Fibroblast of the conjunctiva (primary cell): ENCODE data around the gene COPS2.

Source experiments
- DNase-seq: peaks from one replicate; pipeline ENCODE4 v3.0.0-alpha.2; 2010; ENCODE audit warnings: low read depth

The COPS2 gene

GRCh38 chr15:49155834-49156627 lies 632 bp upstream of the COPS2 start:
- DNase-seq, result no peak

GRCh38 chr15:49154799-49155109 lies 645 bp downstream of the COPS2 start:
- no peak for DNase-seq

- no peak for DNase-seq
Measured at GRCh38 chr15:49154359-49154758, 1.0 kb downstream of the COPS2 start.

- no peak for DNase-seq
Measured at GRCh38 chr15:49152552-49153312, 2.7 kb downstream of the COPS2 start.

- no peak for DNase-seq
Measured at GRCh38 chr15:49151831-49152230, 3.6 kb downstream of the COPS2 start.

- no peak for DNase-seq
Measured at GRCh38 chr15:49148727-49149126, 6.7 kb downstream of the COPS2 start.

- DNase-seq, result no peak
Measured at GRCh38 chr15:49148298-49148697, 7.1 kb downstream of the COPS2 start.

- peak; percentile 51 for DNase-seq
Measured at GRCh38 chr15:49145651-49146609, 9.5 kb downstream of the COPS2 start.

GRCh38 chr15:49137861-49138260 lies 17.5 kb downstream of the COPS2 start:
- DNase-seq, result no peak

GRCh38 chr15:49135911-49136310 lies 19.5 kb downstream of the COPS2 start:
- no peak for DNase-seq

GRCh38 chr15:49135342-49135857 lies 20.0 kb downstream of the COPS2 start:
- no peak for DNase-seq

GRCh38 chr15:49134683-49135341 lies 20.6 kb downstream of the COPS2 start:
- DNase-seq, result no peak

GRCh38 chr15:49131403-49131802 lies 24.0 kb downstream of the COPS2 start:
- DNase-seq, result no peak

GRCh38 chr15:49124371-49124770 lies 31.0 kb downstream of the COPS2 start:
- DNase-seq, result no peak

- DNase-seq, result no peak
Measured at GRCh38 chr15:49122541-49123062, 32.8 kb downstream of the COPS2 start.

GRCh38 chr15:49121901-49122300 lies 33.5 kb downstream of the COPS2 start:
- DNase-seq, result no peak

GRCh38 chr15:49120832-49121231 lies 34.6 kb downstream of the COPS2 start:
- no peak for DNase-seq

GRCh38 chr15:49116108-49116857 lies 39.1 kb downstream of the COPS2 start:
- DNase-seq, result no peak

GRCh38 chr15:49115062-49115461 lies 40.3 kb downstream of the COPS2 start:
- no peak for DNase-seq

- no peak for DNase-seq
Measured at GRCh38 chr15:49110158-49110944, 45.0 kb downstream of the COPS2 start.
